Coronary artery (tissue), 2 donors: ENCODE measurements around the gene DPYSL5.

ENCODE experiments used
- DNase-seq: peaks from one replicate; pipeline ENCODE4 v3.0.0-alpha.2; 2017; ENCODE audit warnings: low spot score
- H3K27ac ChIP-seq, 2 donors: fragments of 200-600 bp; sonication (generic); one replicate each; pipeline ENCODE4 v1.5.1; 2016 to 2019
- H3K4me3 ChIP-seq: fragments of 200-600 bp; sonication (generic); 2 replicates; pipeline ENCODE4 v1.5.1; 2016; ENCODE audit warnings: mild to moderate bottlenecking, moderate library complexity
- CTCF ChIP-seq: fragments of 200-600 bp; sonication (generic); IDR thresholded peaks from one replicate; pipeline ENCODE4 v1.5.1; 2019; ENCODE audit warnings: antibody characterized with exemption

Gene DPYSL5

GRCh38 chr2:26852405-26853306, 4.7 kb downstream of the DPYSL5 start:
- Histone ChIP-seq H3K27ac (no peak overlapping the region), H3K4me3 (no peak overlapping the region)
- DNase-seq, result no peak
- no peak for TF ChIP-seq CTCF

GRCh38 chr2:26853751-26854150, 5.8 kb downstream of the DPYSL5 start:
- TF ChIP-seq CTCF, result no peak
- no peak for DNase-seq
- Histone ChIP-seq H3K27ac (no peak overlapping the region), H3K4me3 (no peak overlapping the region)

- no peak for TF ChIP-seq CTCF
- Histone ChIP-seq H3K4me3 (no peak overlapping the region), H3K27ac (no peak overlapping the region)
- no peak for DNase-seq
These were observed 6.4 kb downstream of the DPYSL5 start for GRCh38 chr2:26854283-26854827.

- no peak overlapping the region for H3K4me3 ChIP-seq
- H3K27ac ChIP-seq, result no peak overlapping the region
- no peak for TF ChIP-seq CTCF
- DNase-seq, result no peak
These were observed 7.5 kb downstream of the DPYSL5 start for GRCh38 chr2:26855466-26855865.

- TF ChIP-seq CTCF, result no peak
- DNase-seq, result no peak
- Histone ChIP-seq H3K27ac (no peak overlapping the region), H3K4me3 (no peak overlapping the region)
These were observed 11.7 kb downstream of the DPYSL5 start for GRCh38 chr2:26859622-26860021.

- DNase-seq, result no peak
- H3K27ac ChIP-seq, result no peak overlapping the region
- no peak overlapping the region for H3K4me3 ChIP-seq
- TF ChIP-seq CTCF, result no peak
These were observed 12.4 kb downstream of the DPYSL5 start for GRCh38 chr2:26860211-26860850.
